ENCODE results near the gene HYDIN.

DNA sequence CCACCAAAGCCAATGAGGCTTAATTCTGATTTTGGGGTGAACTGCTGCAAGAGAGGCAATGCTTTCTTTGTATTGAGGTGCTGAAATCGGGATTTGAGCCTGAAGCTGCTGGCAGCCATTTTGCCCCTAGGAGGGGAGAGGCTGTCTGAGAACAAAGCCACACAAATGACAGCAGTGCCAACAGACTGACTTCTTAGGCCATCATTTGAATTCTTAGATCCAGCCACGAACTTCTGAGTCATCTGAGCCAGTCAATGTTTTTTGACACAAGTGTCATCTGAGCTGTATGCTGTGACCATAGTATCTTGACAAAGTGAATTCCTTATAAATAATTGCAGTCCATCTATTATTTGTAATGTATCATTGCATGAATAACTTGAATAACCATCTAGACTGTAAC lies 29.0 kb downstream of the HYDIN start:
- TF ChIP-seq POLR2A (IDR thresholded peaks at IDR 0.05) (no peak), POLR2AphosphoS5 (IDR thresholded peaks at IDR 0.05) (no peak), EP300 (IDR thresholded peaks at IDR 0.05) (no peak)
- TF ChIP-seq, protein P1, sequence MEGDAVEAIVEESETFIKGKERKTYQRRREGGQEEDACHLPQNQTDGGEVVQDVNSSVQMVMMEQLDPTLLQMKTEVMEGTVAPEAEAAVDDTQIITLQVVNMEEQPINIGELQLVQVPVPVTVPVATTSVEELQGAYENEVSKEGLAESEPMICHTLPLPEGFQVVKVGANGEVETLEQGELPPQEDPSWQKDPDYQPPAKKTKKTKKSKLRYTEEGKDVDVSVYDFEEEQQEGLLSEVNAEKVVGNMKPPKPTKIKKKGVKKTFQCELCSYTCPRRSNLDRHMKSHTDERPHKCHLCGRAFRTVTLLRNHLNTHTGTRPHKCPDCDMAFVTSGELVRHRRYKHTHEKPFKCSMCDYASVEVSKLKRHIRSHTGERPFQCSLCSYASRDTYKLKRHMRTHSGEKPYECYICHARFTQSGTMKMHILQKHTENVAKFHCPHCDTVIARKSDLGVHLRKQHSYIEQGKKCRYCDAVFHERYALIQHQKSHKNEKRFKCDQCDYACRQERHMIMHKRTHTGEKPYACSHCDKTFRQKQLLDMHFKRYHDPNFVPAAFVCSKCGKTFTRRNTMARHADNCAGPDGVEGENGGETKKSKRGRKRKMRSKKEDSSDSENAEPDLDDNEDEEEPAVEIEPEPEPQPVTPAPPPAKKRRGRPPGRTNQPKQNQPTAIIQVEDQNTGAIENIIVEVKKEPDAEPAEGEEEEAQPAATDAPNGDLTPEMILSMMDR (IDR thresholded peaks at IDR 0.05), result no peak

Measured in sigmoid colon (tissue), 4 donors.